ENCODE results near the gene CNTN4. TPM values are rescaled to one million over a fixed set of nuclear protein-coding genes. Genes with fewer than 3 reads are reported as not detected.
"Not testable (repeated sequence)": the region's sequence is repeated elsewhere in the genome, so short reads cannot be mapped to it uniquely, and the experiment has no call there.

CNTN4 gene
- total RNA-seq, 1 donor, result 0.09 TPM

DNA sequence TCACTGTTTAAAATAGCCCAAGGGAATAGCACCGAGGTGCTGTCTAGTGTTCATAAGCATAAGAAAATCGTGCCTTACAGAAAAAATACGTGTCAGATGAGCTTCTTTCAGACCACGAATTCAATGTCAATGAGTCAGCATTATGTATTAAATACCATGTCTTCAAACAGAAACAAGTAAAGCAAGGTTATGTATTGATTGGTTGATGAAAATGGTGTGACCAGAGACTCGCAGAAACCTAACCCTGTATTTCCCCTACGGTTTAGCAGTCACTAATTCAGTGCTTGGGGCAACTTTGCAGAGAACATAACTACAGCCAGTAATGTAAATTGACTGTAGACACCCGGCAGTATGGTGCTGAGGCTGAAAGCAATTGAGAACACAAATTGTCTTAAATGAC lies 703.8 kb downstream of the CNTN4 start:
- DNase-seq (ENCODE audit: low read depth), result no peak
- TF ChIP-seq, protein P1, sequence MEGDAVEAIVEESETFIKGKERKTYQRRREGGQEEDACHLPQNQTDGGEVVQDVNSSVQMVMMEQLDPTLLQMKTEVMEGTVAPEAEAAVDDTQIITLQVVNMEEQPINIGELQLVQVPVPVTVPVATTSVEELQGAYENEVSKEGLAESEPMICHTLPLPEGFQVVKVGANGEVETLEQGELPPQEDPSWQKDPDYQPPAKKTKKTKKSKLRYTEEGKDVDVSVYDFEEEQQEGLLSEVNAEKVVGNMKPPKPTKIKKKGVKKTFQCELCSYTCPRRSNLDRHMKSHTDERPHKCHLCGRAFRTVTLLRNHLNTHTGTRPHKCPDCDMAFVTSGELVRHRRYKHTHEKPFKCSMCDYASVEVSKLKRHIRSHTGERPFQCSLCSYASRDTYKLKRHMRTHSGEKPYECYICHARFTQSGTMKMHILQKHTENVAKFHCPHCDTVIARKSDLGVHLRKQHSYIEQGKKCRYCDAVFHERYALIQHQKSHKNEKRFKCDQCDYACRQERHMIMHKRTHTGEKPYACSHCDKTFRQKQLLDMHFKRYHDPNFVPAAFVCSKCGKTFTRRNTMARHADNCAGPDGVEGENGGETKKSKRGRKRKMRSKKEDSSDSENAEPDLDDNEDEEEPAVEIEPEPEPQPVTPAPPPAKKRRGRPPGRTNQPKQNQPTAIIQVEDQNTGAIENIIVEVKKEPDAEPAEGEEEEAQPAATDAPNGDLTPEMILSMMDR (IDR thresholded peaks at IDR 0.05; ENCODE audit: insufficient read depth, low read length), result no peak
- H3K4me3 ChIP-seq (ENCODE audit: low read depth, low read length), result no peak overlapping the region

GRCh38 chr3:2807514-2807913 lies 708.8 kb downstream of the CNTN4 start:
- no peak overlapping the region for H3K4me3 ChIP-seq (ENCODE audit: low read depth, low read length)
- DNase-seq (ENCODE audit: low read depth), result no peak
- TF ChIP-seq, protein P1 (IDR thresholded peaks at IDR 0.05; ENCODE audit: insufficient read depth, low read length), result no peak

GRCh38 chr3:2810723-2811122 lies 712.1 kb downstream of the CNTN4 start:
- H3K4me3 ChIP-seq (ENCODE audit: low read depth, low read length), result no peak overlapping the region
- TF ChIP-seq, protein P1 (IDR thresholded peaks at IDR 0.05; ENCODE audit: insufficient read depth, low read length), result no peak
- DNase-seq (ENCODE audit: low read depth), result peak; percentile 3

- TF ChIP-seq, protein P1 (IDR thresholded peaks at IDR 0.05; ENCODE audit: insufficient read depth, low read length), result no peak
- DNase-seq (ENCODE audit: low read depth), result no peak
- H3K4me3 ChIP-seq (ENCODE audit: low read depth, low read length), result no peak overlapping the region
Observed at GRCh38 chr3:2819571-2819970, 720.9 kb downstream of the CNTN4 start.

GRCh38 chr3:2820982-2821381 lies 722.3 kb downstream of the CNTN4 start:
- not testable (repeated sequence) for DNase-seq (ENCODE audit: low read depth); H3K4me3 ChIP-seq (ENCODE audit: low read depth, low read length)

GRCh38 chr3:2822611-2823010 lies 723.9 kb downstream of the CNTN4 start:
- DNase-seq (ENCODE audit: low read depth), result no peak
- TF ChIP-seq, protein P1 (IDR thresholded peaks at IDR 0.05; ENCODE audit: insufficient read depth, low read length), result no peak
- no peak overlapping the region for H3K4me3 ChIP-seq (ENCODE audit: low read depth, low read length)

GRCh38 chr3:2823031-2823430 lies 724.4 kb downstream of the CNTN4 start:
- no peak overlapping the region for H3K4me3 ChIP-seq (ENCODE audit: low read depth, low read length)
- TF ChIP-seq, protein P1 (IDR thresholded peaks at IDR 0.05; ENCODE audit: insufficient read depth, low read length), result no peak
- DNase-seq (ENCODE audit: low read depth), result peak; percentile 68

Measured in fibroblast of the aortic adventitia (primary cell).